Motor neuron (in vitro differentiated cells): Measurements from ENCODE around the gene ESRRA. TPM values are rescaled to one million over a fixed set of nuclear protein-coding genes. Genes with fewer than 3 reads are reported as not detected.

ENCODE experiments used
- ATAC-seq, 8 experiments: fragments of 200-7000 bp; cut with Tn5 transposase; replicated peaks in 6 of 8; 2 replicates each; pipeline ENCODE4 v1.8.0; 2021; ENCODE audit warnings: mild to moderate bottlenecking in 8 of 8, moderate library complexity in 8 of 8
- H3K27ac ChIP-seq, 2 donors: fragments of 250-450 bp; sonication (Bioruptor Pico); 2 replicates each; pipeline ENCODE4 v1.9.0; 2021; ENCODE audit warnings: antibody characterized with exemption in 2 of 2, mild to moderate bottlenecking in 2 of 2, moderate library complexity in 1 of 2
- H3K4me1 ChIP-seq, 2 donors: fragments of 250-450 bp; sonication (Bioruptor Pico); replicated peaks in 1 of 2; 2 replicates each; pipeline ENCODE4 v1.6.1; 2021; ENCODE audit warnings: antibody characterized with exemption in 2 of 2, mild to moderate bottlenecking in 2 of 2, moderate library complexity in 1 of 2
- H3K4me3 ChIP-seq, 5 donors: fragments of 250-450 bp; sonication (Bioruptor Pico); 2 replicates each; pipeline ENCODE4 v1.9.0; 2021; ENCODE audit warnings: antibody characterized with exemption in 5 of 5, mild to moderate bottlenecking in 5 of 5, moderate library complexity in 4 of 5
- WGBS, 10 experiments: fragments of 450-650 bp; shearing (Covaris generic); methylation state at CpG; one replicate each; pipeline ENCODE4 v1.0.0; 2022; 5-methylcytosine and 5-hydroxymethylcytosine counted together
- in situ Hi-C, 9 experiments: fragments of 400-800 bp; cut with MboI; loops; one replicate each; pipeline ENCODE4 v1.15.0; 2021; ENCODE audit warnings: low sequenced_read_pairs in 9 of 9, low pct_unique_long_range_greater_than_20kb in 2 of 9; ENCODE audit not compliant: unreplicated experiment in 9 of 9
- total RNA-seq, 8 experiments: library from RNA; unstranded; fragments of 300-600 nt; gene quantifications; 2 replicates each; pipeline versions ENCODE4 v1.2.3 to v1.2.4, GENCODE V29; 2022

The ESRRA gene
- total RNA-seq, result 10 to 100 TPM in 7 of 8 experiments, 1 to 10 TPM in 1; 9.3 to 75.7 (median 19.1) TPM

- ATAC-seq, result peak; percentile 63 to 84 (median 78)
- no CpG with 5 or more reads among the region's 81 CpGs for WGBS, 10 experiments
- Histone ChIP-seq H3K27ac (peak within 1 kb of the TSS; percentile 70 to 72), H3K4me1 (peaks cover 12 to 15% of the 10 kb centered on the region in 2 donors), H3K4me3 (peak within 1 kb of the TSS; percentile 47 to 67 (median 54))
- in situ Hi-C loops, result no loop called here
These were observed at the start of gene ESRRA for GRCh38 chr11:64305075-64305690. Gene ESRRA, plus strand, starts transcription at chr11:64305524. Its CDS starts 1,656 bp downstream, at chr11:64307180.

GRCh38 chr11:64256300-64256699 is 49.0 kb upstream of the ESRRA start:
- in situ Hi-C loops, result no loop called here
- no peak overlapping the region for H3K4me3 ChIP-seq
- no peak for ATAC-seq
- no peak overlapping the region for H3K27ac ChIP-seq
- peaks cover 2 to 4% of the 10 kb centered on the region in 2 donors for H3K4me1 ChIP-seq
- WGBS, 10 experiments, result 80 to 100% (median 96%) methylated on average over 1 to 4 of the region's 15 CpGs; no CpG with 5 or more reads in 7 of the 10 experiments

GRCh38 chr11:64258356-64258755 is 47.0 kb upstream of the ESRRA start:
- no peak overlapping the region for H3K4me3 ChIP-seq
- H3K4me1 ChIP-seq, result peaks cover 3 to 4% of the 10 kb centered on the region in 2 donors
- ATAC-seq, result no peak
- WGBS, 10 experiments, result 50 to 100% (median 58%) methylated on average over 1 to 4 of the region's 24 CpGs; no CpG with 5 or more reads in 6 of the 10 experiments
- in situ Hi-C loops, result no loop called here
- no peak overlapping the region for H3K27ac ChIP-seq

GRCh38 chr11:64258946-64259532 is 46.3 kb upstream of the ESRRA start:
- no peak for ATAC-seq
- Histone ChIP-seq H3K4me1 (peaks cover 10 to 11% of the 10 kb centered on the region in 2 donors), H3K27ac (no peak overlapping the region), H3K4me3 (no peak overlapping the region)
- 86% methylated on average over 1 of the region's 32 CpGs; no CpG with 5 or more reads in 9 of the 10 experiments for WGBS, 10 experiments
- in situ Hi-C loops, result no loop called here

- in situ Hi-C loops, result no loop called here
- Histone ChIP-seq H3K4me3 (no peak overlapping the region), H3K4me1 (peaks cover 16% of the 10 kb centered on the region in 2 donors), H3K27ac (no peak overlapping the region)
- ATAC-seq, result no peak
- WGBS, 10 experiments, result 83 to 100% (median 90%) methylated on average over 1 to 2 of the region's 4 CpGs; no CpG with 5 or more reads in 2 of the 10 experiments
These were observed 45.7 kb upstream of the ESRRA start for GRCh38 chr11:64259533-64260067.

- in situ Hi-C loops, result no loop called here
- no peak for ATAC-seq
These were observed 45.1 kb upstream of the ESRRA start for GRCh38 chr11:64260147-64260708.

GRCh38 chr11:64261556-64262080 is 43.7 kb upstream of the ESRRA start:
- WGBS, 10 experiments, result 81 to 98% (median 87%) methylated on average over 3 to 8 of the region's 18 CpGs; no CpG with 5 or more reads in 7 of the 10 experiments
- no peak overlapping the region for H3K27ac ChIP-seq
- peaks cover 22 to 24% of the 10 kb centered on the region in 2 donors for H3K4me1 ChIP-seq
- ATAC-seq, result no peak
- no peak overlapping the region for H3K4me3 ChIP-seq
- in situ Hi-C loops, result no loop called here

More at GRCh38 chr11:64260147-64260708, 45.1 kb upstream of the ESRRA start:
- Histone ChIP-seq H3K4me3 (no peak overlapping the region), H3K27ac (no peak overlapping the region), H3K4me1 (peaks cover 22% of the 10 kb centered on the region in 2 donors)
- 80 to 100% (median 100%) methylated on average over 1 to 2 of the region's 6 CpGs; no CpG with 5 or more reads in 6 of the 10 experiments for WGBS, 10 experiments

- no peak overlapping the region for H3K4me3 ChIP-seq
- no CpG with 5 or more reads among the region's 42 CpGs for WGBS, 10 experiments
- peaks cover 22 to 24% of the 10 kb centered on the region in 2 donors for H3K4me1 ChIP-seq
- in situ Hi-C loops, result no loop called here
- no peak overlapping the region for H3K27ac ChIP-seq
- ATAC-seq, result no peak
These were observed 42.9 kb upstream of the ESRRA start for GRCh38 chr11:64262271-64263002.

GRCh38 chr11:64263021-64263946 is 42.0 kb upstream of the ESRRA start:
- 40 to 82% (median 80%) methylated on average over 1 to 7 of the region's 29 CpGs; no CpG with 5 or more reads in 5 of the 10 experiments for WGBS, 10 experiments
- in situ Hi-C loops, result no loop called here
- peak overlapping the region; percentile 77 to 80 for H3K27ac ChIP-seq
- peaks cover 22 to 24% of the 10 kb centered on the region in 2 donors for H3K4me1 ChIP-seq
- peak in 5 of 8 experiments; percentile 14 to 65 (median 31) for ATAC-seq
- no peak overlapping the region for H3K4me3 ChIP-seq

- 60 to 83% methylated on average over 2 of the region's 8 CpGs; no CpG with 5 or more reads in 8 of the 10 experiments for WGBS, 10 experiments
These were observed 41.4 kb upstream of the ESRRA start for GRCh38 chr11:64263947-64264317.

GRCh38 chr11:64264371-64264852 is 40.9 kb upstream of the ESRRA start:
- Histone ChIP-seq H3K27ac (peak overlapping the region; percentile 77 to 80), H3K4me3 (no peak overlapping the region), H3K4me1 (peaks cover 26 to 31% of the 10 kb centered on the region in 2 donors)
- in situ Hi-C loops, result no loop called here
- peak in 5 of 8 experiments; percentile 24 to 51 (median 41) for ATAC-seq
- WGBS, 10 experiments, result 85% methylated on average over 4 of the region's 10 CpGs; no CpG with 5 or more reads in 9 of the 10 experiments

More at GRCh38 chr11:64263947-64264317, 41.4 kb upstream of the ESRRA start:
- H3K4me1 ChIP-seq, result peaks cover 26 to 31% of the 10 kb centered on the region in 2 donors
- peak in 2 of 8 experiments; percentile 0 to 1 for ATAC-seq
- no peak overlapping the region for H3K4me3 ChIP-seq
- peak overlapping the region; percentile 77 to 80 for H3K27ac ChIP-seq
- in situ Hi-C loops, result no loop called here
